ENCODE results near the gene FAM210A. TPM values are rescaled to one million over a fixed set of nuclear protein-coding genes. Genes with fewer than 3 reads are reported as not detected.

FAM210A gene
- total RNA-seq, 2 experiments from 2014 or later = 19.5 to 19.6 TPM

- ChIA-PET CTCF (interaction anchor here (1.0 kb wide), 1 partner anchor 9 kb away, joined by 3 read pairs; no protein-coding TSS in a partner anchor), POLR2A (no interaction called here)
- Mint-ChIP-seq H3K27ac (no peak overlapping the region), H3K4me3 (no peak overlapping the region), H3K36me3 (ENCODE audit: low read depth) (no peaks in the 10 kb centered on the region), H3K9me3 (no peaks in the 10 kb centered on the region), H3K27me3 (no peaks in the 10 kb centered on the region), H3K4me1 (no peaks in the 10 kb centered on the region)
- DNase-seq = no peak
These were observed 72.5 kb downstream of the FAM210A start for GRCh38 chr18:13653746-13654433.

- no peaks in the 10 kb centered on the region for H3K9me3 Mint-ChIP-seq
- DNase-seq = no peak
- ChIA-PET CTCF (interaction anchor here (1.2 kb wide), 1 partner anchor 11 kb away, joined by 3 read pairs; no protein-coding TSS in a partner anchor), POLR2A (no interaction called here)
- H3K36me3 Mint-ChIP-seq (ENCODE audit: low read depth) = peaks cover 7% of the 10 kb centered on the region
- no peak overlapping the region for H3K27ac Mint-ChIP-seq
- H3K4me3 Mint-ChIP-seq = no peak overlapping the region
- no peaks in the 10 kb centered on the region for H3K4me1 Mint-ChIP-seq
- H3K27me3 Mint-ChIP-seq = no peaks in the 10 kb centered on the region
These were observed 76.7 kb downstream of the FAM210A start for GRCh38 chr18:13649397-13650390.

- DNase-seq = no peak
- H3K27ac Mint-ChIP-seq = no peak overlapping the region
- no peaks in the 10 kb centered on the region for H3K4me1 Mint-ChIP-seq
- no peak overlapping the region for H3K4me3 Mint-ChIP-seq
- H3K27me3 Mint-ChIP-seq = no peaks in the 10 kb centered on the region
- ChIA-PET POLR2A (no interaction called here), CTCF (interaction anchor here (1.4 kb wide), 1 partner anchor 9 kb away, joined by 4 read pairs; no protein-coding TSS in a partner anchor)
- H3K9me3 Mint-ChIP-seq = no peaks in the 10 kb centered on the region
- peaks cover 8% of the 10 kb centered on the region for H3K36me3 Mint-ChIP-seq (ENCODE audit: low read depth)
These were observed 78.6 kb downstream of the FAM210A start for GRCh38 chr18:13647761-13648160.

DNA sequence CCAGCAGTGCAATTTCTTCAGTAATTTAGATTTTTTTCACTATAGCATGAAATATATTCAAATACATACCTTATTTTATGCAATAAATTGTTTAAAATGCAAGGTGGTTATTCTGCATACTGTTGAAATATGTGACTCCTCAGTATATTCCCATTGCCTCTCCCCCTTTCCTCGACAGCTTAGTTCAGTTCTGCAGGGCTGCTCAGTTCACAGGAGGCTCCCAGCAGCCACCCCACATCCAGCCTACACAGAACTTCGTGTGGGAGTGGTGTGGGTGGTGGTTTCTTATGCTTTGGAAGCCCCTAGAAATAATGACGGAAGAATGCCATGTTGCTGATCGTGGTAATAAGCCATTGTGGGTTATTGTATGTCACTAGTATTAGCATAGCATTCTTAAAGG, 79.7 kb downstream of the FAM210A start:
- H3K4me1 Mint-ChIP-seq = no peaks in the 10 kb centered on the region
- no peaks in the 10 kb centered on the region for H3K27me3 Mint-ChIP-seq
- DNase-seq = no peak
- H3K36me3 Mint-ChIP-seq (ENCODE audit: low read depth) = peaks cover 8% of the 10 kb centered on the region
- no peak overlapping the region for H3K27ac Mint-ChIP-seq
- no peaks in the 10 kb centered on the region for H3K9me3 Mint-ChIP-seq
- CTCF ChIA-PET = no interaction called here
- POLR2A ChIA-PET = no interaction called here
- H3K4me3 Mint-ChIP-seq = no peak overlapping the region

GRCh38 chr18:13645093-13645492, 81.3 kb downstream of the FAM210A start:
- Mint-ChIP-seq H3K9me3 (no peaks in the 10 kb centered on the region), H3K27me3 (no peaks in the 10 kb centered on the region), H3K27ac (no peak overlapping the region), H3K4me3 (no peak overlapping the region), H3K4me1 (no peaks in the 10 kb centered on the region), H3K36me3 (ENCODE audit: low read depth) (peaks cover 8% of the 10 kb centered on the region)
- no peak for DNase-seq
- POLR2A ChIA-PET = interaction anchor here (0.7 kb wide), 1 partner anchor 87 kb away, joined by 10 read pairs; no protein-coding TSS in a partner anchor
- CTCF ChIA-PET = interaction anchor here (0.7 kb wide), 2 partner anchors 9 to 15 kb away, joined by 3 to 4 read pairs; no protein-coding TSS in a partner anchor

DNA sequence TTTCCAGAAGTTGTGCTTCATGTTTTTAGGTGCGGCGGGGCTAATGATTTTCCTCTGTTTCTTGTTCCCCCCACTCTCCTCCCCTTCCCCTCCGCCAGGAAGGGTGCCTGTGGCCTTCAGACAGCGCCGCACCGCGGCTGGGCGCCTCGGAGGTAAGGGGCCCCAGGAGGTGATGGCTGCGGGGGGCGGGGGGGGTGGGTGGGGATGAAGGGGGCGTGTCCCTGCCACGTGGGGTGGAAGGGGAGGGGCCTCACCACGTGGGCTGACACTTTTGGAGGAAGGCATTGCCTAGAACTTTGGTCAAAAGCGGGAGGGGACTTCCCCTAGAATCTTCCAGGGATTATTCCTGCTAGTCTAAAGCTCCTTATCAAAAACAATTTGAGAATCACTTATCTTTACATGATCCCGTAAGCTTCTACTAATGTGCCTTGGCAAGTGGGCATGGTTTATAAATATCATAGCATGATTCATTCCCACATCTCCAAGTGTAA, 83.1 kb downstream of the FAM210A start:
- no peaks in the 10 kb centered on the region for H3K27me3 Mint-ChIP-seq
- ChIA-PET CTCF (no interaction called here), POLR2A (no interaction called here)
- no peaks in the 10 kb centered on the region for H3K4me1 Mint-ChIP-seq
- no peak overlapping the region for H3K27ac Mint-ChIP-seq
- peaks cover 8% of the 10 kb centered on the region for H3K36me3 Mint-ChIP-seq (ENCODE audit: low read depth)
- H3K4me3 Mint-ChIP-seq = no peak overlapping the region
- no peak for DNase-seq
- no peaks in the 10 kb centered on the region for H3K9me3 Mint-ChIP-seq

DNA sequence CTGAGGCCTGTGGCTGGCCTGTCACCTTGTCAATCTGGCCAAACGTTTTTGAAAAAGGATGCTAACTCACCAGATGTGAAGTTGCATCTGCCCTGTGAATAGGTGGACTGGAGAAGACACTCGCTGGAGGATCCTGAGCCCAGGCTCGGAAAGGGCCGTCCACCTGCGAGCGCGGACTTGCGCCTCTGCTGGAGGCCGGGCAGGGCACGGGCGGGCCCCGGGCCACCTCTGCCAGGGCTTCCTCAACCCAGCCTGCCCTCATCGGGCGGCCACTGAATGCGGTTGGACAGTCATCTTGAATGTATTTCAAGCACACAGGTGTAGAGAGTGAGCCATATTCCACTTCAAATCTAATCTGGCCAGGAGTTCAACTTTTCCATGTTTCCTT, 83.9 kb downstream of the FAM210A start:
- peaks cover 6% of the 10 kb centered on the region for H3K36me3 Mint-ChIP-seq (ENCODE audit: low read depth)
- ChIA-PET CTCF (no interaction called here), POLR2A (no interaction called here)
- no peak overlapping the region for H3K27ac Mint-ChIP-seq
- no peaks in the 10 kb centered on the region for H3K4me1 Mint-ChIP-seq
- no peak overlapping the region for H3K4me3 Mint-ChIP-seq
- H3K27me3 Mint-ChIP-seq = no peaks in the 10 kb centered on the region
- no peaks in the 10 kb centered on the region for H3K9me3 Mint-ChIP-seq
- no peak for DNase-seq

GRCh38 chr18:13641551-13642439, 84.6 kb downstream of the FAM210A start:
- Mint-ChIP-seq H3K27ac (no peak overlapping the region), H3K27me3 (no peaks in the 10 kb centered on the region), H3K4me1 (no peaks in the 10 kb centered on the region), H3K36me3 (ENCODE audit: low read depth) (peaks cover 6% of the 10 kb centered on the region), H3K9me3 (no peaks in the 10 kb centered on the region), H3K4me3 (no peak overlapping the region)
- ChIA-PET POLR2A (no interaction called here), CTCF (no interaction called here)
- no peak for DNase-seq

DNA sequence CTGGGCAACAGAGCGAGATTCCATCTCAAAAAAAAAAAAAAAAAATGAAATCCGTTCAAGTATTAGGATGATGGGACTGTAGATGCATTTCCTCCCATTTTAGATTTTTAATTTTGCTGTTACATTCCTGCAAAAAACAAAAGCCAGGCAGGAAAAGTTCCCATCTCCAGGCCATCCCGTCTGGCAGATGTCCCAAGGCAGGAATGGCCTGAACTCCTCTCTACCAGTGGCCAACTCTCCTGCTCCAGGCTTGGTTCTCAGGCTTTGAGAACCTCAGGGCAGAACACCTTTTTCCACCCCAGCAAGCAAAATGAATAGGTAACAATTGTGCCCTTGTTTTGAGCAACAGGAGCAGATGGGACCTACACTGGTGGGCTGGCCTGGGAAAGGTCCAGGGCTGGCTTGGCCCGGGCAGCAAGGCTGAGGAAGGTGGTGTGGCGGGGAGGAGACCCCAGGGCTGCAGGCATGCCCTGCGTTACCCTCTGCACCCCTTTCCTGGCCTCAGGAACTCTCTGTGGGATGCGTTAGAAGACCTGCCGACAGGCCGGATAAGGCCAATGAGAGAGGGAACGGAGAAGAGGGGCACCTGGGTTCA, 86.0 kb downstream of the FAM210A start:
- ChIA-PET CTCF (no interaction called here), POLR2A (no interaction called here)
- Mint-ChIP-seq H3K4me3 (no peak overlapping the region), H3K9me3 (no peaks in the 10 kb centered on the region), H3K4me1 (no peaks in the 10 kb centered on the region), H3K27ac (no peak overlapping the region), H3K27me3 (no peaks in the 10 kb centered on the region), H3K36me3 (ENCODE audit: low read depth) (peaks cover 6% of the 10 kb centered on the region)
- DNase-seq = no peak

DNA sequence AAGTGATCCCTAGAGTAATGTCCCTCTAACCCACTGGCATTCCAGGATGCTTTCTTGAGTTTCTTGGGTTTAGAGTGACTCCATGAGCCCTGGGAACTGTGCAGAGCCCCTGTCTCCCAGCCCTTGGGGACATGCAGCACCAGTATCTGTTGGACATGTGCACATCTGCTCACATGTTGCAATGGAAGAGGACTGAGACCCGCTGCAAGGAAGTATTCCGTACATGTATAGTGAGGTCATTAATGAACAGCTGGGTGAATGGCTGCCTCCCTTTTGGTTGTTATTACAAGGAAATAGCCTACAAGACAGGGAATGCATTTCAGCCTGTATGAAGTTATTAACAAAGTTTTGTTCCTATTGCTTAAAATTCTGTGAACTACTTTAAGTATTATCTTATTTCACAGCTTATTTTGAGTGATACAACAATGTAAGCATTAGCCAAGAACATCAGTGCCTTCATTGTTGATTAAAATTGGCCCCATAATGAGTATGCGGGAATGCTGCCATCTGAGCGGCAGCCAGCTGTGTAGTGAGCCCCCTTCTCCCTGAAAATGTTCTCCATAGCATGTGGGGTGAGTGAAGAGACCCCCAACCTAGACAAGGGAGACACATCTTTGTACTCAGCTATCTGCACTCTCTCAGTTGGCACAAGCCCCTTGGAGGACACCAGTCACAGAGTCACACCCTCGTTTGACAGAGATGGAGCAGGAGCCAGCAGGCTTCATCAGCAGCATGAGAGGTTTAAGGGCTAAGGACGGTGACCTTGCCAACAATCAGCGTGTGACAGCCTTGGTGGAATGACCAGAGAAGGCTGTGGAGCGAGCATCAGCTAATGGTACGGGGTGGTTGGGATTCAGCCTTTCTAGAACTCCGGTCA, 87.4 kb downstream of the FAM210A start:
- no peaks in the 10 kb centered on the region for H3K27me3 Mint-ChIP-seq
- H3K9me3 Mint-ChIP-seq = no peaks in the 10 kb centered on the region
- H3K4me3 Mint-ChIP-seq = no peak overlapping the region
- CTCF ChIA-PET = interaction anchor here (1.0 to 1.4 kb wide), 3 partner anchors 9 to 81 kb away, joined by 3 to 4 read pairs (median 4); no protein-coding TSS in a partner anchor
- H3K36me3 Mint-ChIP-seq (ENCODE audit: low read depth) = peaks cover 2% of the 10 kb centered on the region
- no peak for DNase-seq
- no peaks in the 10 kb centered on the region for H3K4me1 Mint-ChIP-seq
- no peak overlapping the region for H3K27ac Mint-ChIP-seq
- POLR2A ChIA-PET = no interaction called here

GRCh38 chr18:13635046-13635445, 91.3 kb downstream of the FAM210A start:
- H3K4me1 Mint-ChIP-seq = peaks cover 3% of the 10 kb centered on the region
- no peak overlapping the region for H3K27ac Mint-ChIP-seq
- no peak overlapping the region for H3K4me3 Mint-ChIP-seq
- DNase-seq = no peak
- H3K36me3 Mint-ChIP-seq (ENCODE audit: low read depth) = peaks cover 6% of the 10 kb centered on the region
- POLR2A ChIA-PET = no interaction called here
- no peaks in the 10 kb centered on the region for H3K27me3 Mint-ChIP-seq
- CTCF ChIA-PET = interaction anchor here (0.7 to 1.0 kb wide), 2 partner anchors 297 to 419 kb away, joined by 3 read pairs; no protein-coding TSS in a partner anchor
- peaks cover 2% of the 10 kb centered on the region for H3K9me3 Mint-ChIP-seq
